ENCODE measurements around the gene CELSR1. TPM values are rescaled to one million over a fixed set of nuclear protein-coding genes. Genes with fewer than 3 reads are reported as not detected.
A peak's percentile ranks its signal among the peaks of the same experiment; 100 is the strongest.

CELSR1 gene
- total RNA-seq, 1 experiment from 2014 or later, result 33.2 TPM

DNA sequence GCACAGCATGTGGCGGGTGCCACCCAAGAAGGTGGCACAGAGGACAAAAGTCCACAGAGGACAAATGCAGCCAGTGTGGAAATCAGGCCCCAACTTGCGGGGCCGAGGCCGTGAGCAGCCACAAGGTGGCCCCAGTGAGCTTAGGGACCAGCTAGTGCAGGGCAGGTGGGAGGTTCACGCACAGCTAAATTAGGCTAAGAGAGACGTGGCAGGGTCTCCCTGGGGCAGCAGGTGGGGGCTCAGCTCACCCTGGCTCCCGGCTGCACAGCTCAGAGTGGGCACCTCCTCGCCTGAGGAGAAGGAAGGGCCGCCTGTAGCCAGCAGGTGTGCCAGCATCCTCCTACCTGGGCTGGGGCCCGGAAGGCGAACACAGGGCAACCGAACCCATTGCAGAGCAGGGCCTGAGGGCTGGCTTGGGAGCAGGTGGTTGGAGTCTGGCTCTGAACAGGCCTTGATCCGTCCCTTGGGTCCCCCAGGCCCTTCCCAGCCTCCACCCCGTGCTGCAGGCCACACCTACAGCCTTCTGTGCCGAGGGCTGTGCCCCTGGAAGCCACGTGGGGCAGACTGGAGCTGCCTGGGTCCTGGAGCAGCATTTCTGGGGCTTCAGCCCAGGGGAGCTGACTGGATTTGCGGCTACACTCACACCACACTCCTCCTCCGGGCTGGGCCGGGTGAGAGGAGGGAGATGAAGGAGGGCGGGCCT is 26.1 kb upstream of the CELSR1 start:
- no peaks in the 10 kb centered on the region for H3K27me3 Mint-ChIP-seq (ENCODE audit: insufficient read depth, unreplicated experiment)
- no peak overlapping the region for H3K4me3 Mint-ChIP-seq (ENCODE audit: unreplicated experiment)
- Histone ChIP-seq H3K4me1 (peaks cover 12% of the 10 kb centered on the region), H3K9me3 (no peaks in the 10 kb centered on the region), H3K27me3 (replicated peaks; ENCODE audit: control insufficient read depth, insufficient read depth, low read length) (no peaks in the 10 kb centered on the region), H3K36me3 (ENCODE audit: control insufficient read depth, insufficient read depth, low read length) (no peaks in the 10 kb centered on the region), H3K4me3 (ENCODE audit: low read depth, low read length) (no peak overlapping the region)
- H3K4me1 Mint-ChIP-seq (ENCODE audit: low read depth, unreplicated experiment), result no peaks in the 10 kb centered on the region
- peak overlapping the region; percentile 81 for H3K27ac Mint-ChIP-seq (ENCODE audit: unreplicated experiment)
- peak; percentile 75 to 80 for DNase-seq
- peaks cover 6% of the 10 kb centered on the region for H3K36me3 Mint-ChIP-seq (ENCODE audit: insufficient read depth, unreplicated experiment)
- POLR2A ChIA-PET, result interaction anchor here (0.5 to 0.8 kb wide), 3 partner anchors 22 to 199 kb away, joined by 4 to 5 read pairs (median 4); partner anchors contain the start of gene TBC1D22A
- intact Hi-C loops (cut with micrococcal nuclease; ENCODE audit: unreplicated experiment), result loop anchor here (1.0 kb wide), 1 partner anchor 107 kb away; no protein-coding TSS in a partner anchor
- no TSS peak for BruUV-seq (replicated peaks)
- H3K9me3 Mint-ChIP-seq (ENCODE audit: unreplicated experiment), result peaks cover 13% of the 10 kb centered on the region
- CTCF ChIA-PET, result interaction anchor here (0.6 to 2.1 kb wide), 19 partner anchors 9 to 627 kb away, joined by 3 to 14 read pairs (median 4); no protein-coding TSS in a partner anchor
- peak; percentile 67 to 78 for TF ChIP-seq CTCF (IDR thresholded peaks at IDR 0.05; ENCODE audit: insufficient read depth in 1 of 2, low read depth in 1 of 2, low read length in 1 of 2, severe bottlenecking in 1 of 2, unreplicated experiment in 1 of 2)

DNA sequence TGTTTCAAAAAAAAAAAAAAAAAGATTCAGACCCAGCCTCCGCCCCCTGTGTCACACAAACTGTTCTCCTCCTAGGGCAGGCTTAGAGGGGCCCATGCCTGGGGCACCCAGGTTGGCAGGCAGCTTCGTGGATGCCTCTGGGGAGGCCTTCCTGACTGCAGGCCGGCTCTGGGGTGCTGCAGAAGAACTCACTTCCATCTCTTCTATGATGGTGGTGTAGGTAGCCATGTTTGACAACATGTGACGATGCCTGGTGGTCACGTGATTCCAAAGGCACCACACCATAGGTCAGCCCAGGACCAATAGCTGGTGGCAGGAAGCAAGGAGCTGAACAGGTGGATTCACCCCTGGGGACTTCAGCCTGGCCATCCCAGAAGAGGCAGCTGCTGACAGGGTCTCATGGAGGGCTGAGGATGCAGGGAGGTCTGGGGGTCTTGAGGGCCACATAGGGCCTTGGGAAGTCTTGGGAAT is 24.1 kb upstream of the CELSR1 start:
- Histone ChIP-seq H3K4me3 (ENCODE audit: low read depth, low read length) (no peak overlapping the region), H3K27me3 (replicated peaks; ENCODE audit: control insufficient read depth, insufficient read depth, low read length) (no peaks in the 10 kb centered on the region), H3K9me3 (no peaks in the 10 kb centered on the region), H3K4me1 (peaks cover 12% of the 10 kb centered on the region), H3K36me3 (ENCODE audit: control insufficient read depth, insufficient read depth, low read length) (no peaks in the 10 kb centered on the region)
- peak; percentile 59 to 76 for DNase-seq
- H3K36me3 Mint-ChIP-seq (ENCODE audit: insufficient read depth, unreplicated experiment), result peaks cover 6% of the 10 kb centered on the region
- no peak for TF ChIP-seq CTCF (IDR thresholded peaks at IDR 0.05; ENCODE audit: insufficient read depth in 1 of 2, low read depth in 1 of 2, low read length in 1 of 2, severe bottlenecking in 1 of 2, unreplicated experiment in 1 of 2)
- CTCF ChIA-PET, result no interaction called here
- POLR2A ChIA-PET, result no interaction called here
- peak overlapping the region; percentile 29 for H3K4me3 Mint-ChIP-seq (ENCODE audit: unreplicated experiment)
- intact Hi-C loops (cut with micrococcal nuclease; ENCODE audit: unreplicated experiment), result no loop called here
- BruUV-seq (replicated peaks), result no TSS peak
- H3K9me3 Mint-ChIP-seq (ENCODE audit: unreplicated experiment), result peaks cover 8% of the 10 kb centered on the region
- no peaks in the 10 kb centered on the region for H3K4me1 Mint-ChIP-seq (ENCODE audit: low read depth, unreplicated experiment)
- H3K27ac Mint-ChIP-seq (ENCODE audit: unreplicated experiment), result peak overlapping the region; percentile 45
- H3K27me3 Mint-ChIP-seq (ENCODE audit: insufficient read depth, unreplicated experiment), result no peaks in the 10 kb centered on the region

GRCh38 chr22:46560696-46561295 is 23.4 kb upstream of the CELSR1 start:
- H3K9me3 Mint-ChIP-seq (ENCODE audit: unreplicated experiment), result peaks cover 10% of the 10 kb centered on the region
- H3K27me3 Mint-ChIP-seq (ENCODE audit: insufficient read depth, unreplicated experiment), result no peaks in the 10 kb centered on the region
- peaks cover 6% of the 10 kb centered on the region for H3K36me3 Mint-ChIP-seq (ENCODE audit: insufficient read depth, unreplicated experiment)
- Histone ChIP-seq H3K4me3 (ENCODE audit: low read depth, low read length) (no peak overlapping the region), H3K36me3 (ENCODE audit: control insufficient read depth, insufficient read depth, low read length) (no peaks in the 10 kb centered on the region), H3K4me1 (peaks cover 12% of the 10 kb centered on the region), H3K27me3 (replicated peaks; ENCODE audit: control insufficient read depth, insufficient read depth, low read length) (no peaks in the 10 kb centered on the region), H3K9me3 (no peaks in the 10 kb centered on the region)
- POLR2A ChIA-PET, result no interaction called here
- no peaks in the 10 kb centered on the region for H3K4me1 Mint-ChIP-seq (ENCODE audit: low read depth, unreplicated experiment)
- H3K4me3 Mint-ChIP-seq (ENCODE audit: unreplicated experiment), result peak overlapping the region; percentile 15
- BruUV-seq (replicated peaks), result no TSS peak
- intact Hi-C loops (cut with micrococcal nuclease; ENCODE audit: unreplicated experiment), result no loop called here
- CTCF ChIA-PET, result no interaction called here
- TF ChIP-seq CTCF (IDR thresholded peaks at IDR 0.05; ENCODE audit: insufficient read depth in 1 of 2, low read depth in 1 of 2, low read length in 1 of 2, severe bottlenecking in 1 of 2, unreplicated experiment in 1 of 2), result no peak
- DNase-seq, result no peak
- peak overlapping the region; percentile 45 for H3K27ac Mint-ChIP-seq (ENCODE audit: unreplicated experiment)
